Activated gamma-delta T cell (primary cell): Measurements from ENCODE around the gene ACTN2.

Experiments used
- DNase-seq: peaks from one replicate; lab custom pipeline; 2025; lab: John Stamatoyannopoulos, UW

ACTN2 gene

GRCh38 chr1:236691348-236691747 lies 5.0 kb downstream of the ACTN2 start:
- DNase-seq = no peak

- DNase-seq = no peak
Observed at GRCh38 chr1:236692128-236692527, 5.8 kb downstream of the ACTN2 start.

GRCh38 chr1:236692742-236693141 lies 6.4 kb downstream of the ACTN2 start:
- DNase-seq = no peak

- DNase-seq = no peak
Observed at GRCh38 chr1:236699366-236699765, 13.1 kb downstream of the ACTN2 start.

- no peak for DNase-seq
Observed at GRCh38 chr1:236700903-236701302, 14.6 kb downstream of the ACTN2 start.

- DNase-seq = no peak
Observed at GRCh38 chr1:236701782-236702181, 15.5 kb downstream of the ACTN2 start.

- DNase-seq = no peak
Observed at GRCh38 chr1:236702791-236703394, 16.6 kb downstream of the ACTN2 start.

GRCh38 chr1:236705771-236706170 lies 19.5 kb downstream of the ACTN2 start:
- DNase-seq = no peak

- DNase-seq = no peak
Observed at GRCh38 chr1:236706183-236706582, 19.9 kb downstream of the ACTN2 start.

- no peak for DNase-seq
Observed at GRCh38 chr1:236710328-236710892, 24.1 kb downstream of the ACTN2 start.

- no peak for DNase-seq
Observed at GRCh38 chr1:236716160-236716559, 29.9 kb downstream of the ACTN2 start.

GRCh38 chr1:236717811-236718210 lies 31.5 kb downstream of the ACTN2 start:
- DNase-seq = no peak

- DNase-seq = no peak
Observed at GRCh38 chr1:236718328-236718727, 32.0 kb downstream of the ACTN2 start.

GRCh38 chr1:236720206-236720605 lies 33.9 kb downstream of the ACTN2 start:
- DNase-seq = no peak

- DNase-seq = no peak
Observed at GRCh38 chr1:236720611-236721010, 34.3 kb downstream of the ACTN2 start.

- no peak for DNase-seq
Observed at GRCh38 chr1:236724049-236724448, 37.8 kb downstream of the ACTN2 start.

- no peak for DNase-seq
Observed at GRCh38 chr1:236724506-236724905, 38.2 kb downstream of the ACTN2 start.

GRCh38 chr1:236725668-236726067 lies 39.4 kb downstream of the ACTN2 start:
- DNase-seq = no peak

- no peak for DNase-seq
Observed at GRCh38 chr1:236727521-236727920, 41.2 kb downstream of the ACTN2 start.

- no peak for DNase-seq
Observed at GRCh38 chr1:236728752-236729151, 42.5 kb downstream of the ACTN2 start.

GRCh38 chr1:236733653-236734052 lies 47.4 kb downstream of the ACTN2 start:
- no peak for DNase-seq

- no peak for DNase-seq
Observed at GRCh38 chr1:236734141-236734765, 48.0 kb downstream of the ACTN2 start.

- no peak for DNase-seq
Observed at GRCh38 chr1:236736761-236737160, 50.5 kb downstream of the ACTN2 start.

GRCh38 chr1:236741753-236742152 lies 55.5 kb downstream of the ACTN2 start:
- DNase-seq = no peak
